Keratinocyte (primary cell): ENCODE data around the gene STBD1. TPM values are rescaled to one million over a fixed set of nuclear protein-coding genes. Genes with fewer than 3 reads are reported as not detected.

Experiments used
- DNase-seq: peaks from one replicate; pipeline ENCODE4 v3.0.0-alpha.2; 2011; ENCODE audit warnings: low read depth, missing footprints, low spot score
- FAIRE-seq: peaks from 2 replicates; lab custom pipeline; 2011; peaks lifted over from hg19 to GRCh38; lab: Jason Lieb, UNC
- H2AFZ ChIP-seq: 2 replicates; pipeline ENCODE4 v1.6.0; 2012; ENCODE audit warnings: low read length, control low read depth, inconsistent platforms; ENCODE audit not compliant: control insufficient read depth
- H3K27ac ChIP-seq: 2 replicates; pipeline ENCODE4 v1.5.1; 2011; ENCODE audit warnings: low read length; ENCODE audit not compliant: control insufficient read depth, insufficient read depth
- H3K27me3 ChIP-seq: 3 replicates; pipeline ENCODE4 v1.6.0; 2011; ENCODE audit warnings: low read length; ENCODE audit not compliant: control insufficient read depth, insufficient read depth; ENCODE audit errors: extremely low read depth
- H3K36me3 ChIP-seq, 2 experiments: 2 replicates in 1 of 2; 3 replicates in 1 of 2; pipeline ENCODE4 v1.5.1; 2011; ENCODE audit warnings: low read length in 2 of 2, mild to moderate bottlenecking in 1 of 2; ENCODE audit not compliant: control insufficient read depth in 2 of 2, insufficient read depth in 2 of 2; ENCODE audit errors: extremely low read depth in 1 of 2
- H3K4me1 ChIP-seq: 3 replicates; pipeline ENCODE4 v1.5.1; 2011; ENCODE audit warnings: low read length; ENCODE audit not compliant: control insufficient read depth, insufficient read depth; ENCODE audit errors: extremely low read depth
- H3K4me2 ChIP-seq: 3 replicates; pipeline ENCODE4 v1.6.0; 2011; ENCODE audit warnings: low read depth, low read length; ENCODE audit not compliant: control insufficient read depth, insufficient read depth; ENCODE audit errors: extremely low read depth
- H3K4me3 ChIP-seq, 3 experiments: fragments of 200-600 bp in 1 of 3; sonication (generic) in 1 of 3; 2 replicates in 2 of 3; 3 replicates in 1 of 3; pipeline ENCODE4 v1.5.1; 2011 to 2016; ENCODE audit warnings: low read length in 3 of 3, mild to moderate bottlenecking in 3 of 3, control low read depth in 2 of 3, inconsistent platforms in 1 of 3, low read depth in 1 of 3, mixed read lengths in 1 of 3, mixed run types in 1 of 3, moderate library complexity in 1 of 3; ENCODE audit not compliant: control insufficient read depth in 2 of 3, insufficient read depth in 2 of 3; ENCODE audit errors: extremely low read depth in 1 of 3
- H3K79me2 ChIP-seq: 2 replicates; pipeline ENCODE4 v1.6.0; 2012; ENCODE audit warnings: low read length; ENCODE audit not compliant: control insufficient read depth, insufficient read depth
- H3K9ac ChIP-seq: 3 replicates; pipeline ENCODE4 v1.6.0; 2011; ENCODE audit warnings: low read length; ENCODE audit not compliant: control insufficient read depth, insufficient read depth; ENCODE audit errors: extremely low read depth
- H3K9me1 ChIP-seq: 3 replicates; pipeline ENCODE4 v1.6.0; 2011; ENCODE audit warnings: low read length; ENCODE audit not compliant: control insufficient read depth, insufficient read depth; ENCODE audit errors: extremely low read depth
- H3K9me3 ChIP-seq: 2 replicates; pipeline ENCODE4 v1.5.1; 2012; ENCODE audit warnings: low read depth, low read length; ENCODE audit not compliant: control insufficient read depth
- H4K20me1 ChIP-seq: 3 replicates; pipeline ENCODE4 v1.6.0; 2011; ENCODE audit warnings: low read length; ENCODE audit not compliant: control insufficient read depth, insufficient read depth; ENCODE audit errors: extremely low read depth
- EZH2 ChIP-seq: IDR thresholded peaks from one replicate; pipeline ENCODE4 v1.6.1; 2012; ENCODE audit warnings: inconsistent platforms, mild to moderate bottlenecking, low read length, moderate library complexity
- dilution Hi-C: fragments of 300-500 bp; cut with MboI; formaldehyde crosslinking; loops from one replicate; pipeline ENCODE4 v1.7.0; 2020; ENCODE audit warnings: low sequenced_read_pairs; ENCODE audit not compliant: extremely low pct_ligation_motif_present
- polyA plus RNA-seq, 5 experiments: library from polyadenylated mRNA; depleted of rRNA in 3 of 5; stranded (reverse) in 3 of 5; stranded (forward) in 1 of 5; unstranded in 1 of 5; fragments of >200 nt; gene quantifications; 1 replicate in 1 of 5; 2 replicates in 3 of 5; 3 replicates in 1 of 5; pipeline versions ENCODE4 v1.2.1 to v1.2.3, GENCODE V29; 2011 to 2012; ENCODE audit warnings: missing spikeins in 2 of 5, low read depth in 1 of 5, low replicate concordance in 1 of 5
- TF ChIP-seq, protein P1 (sequence below), 3 experiments: IDR thresholded peaks in 1 of 3; conservative IDR thresholded peaks in 1 of 3; optimal IDR thresholded peaks in 1 of 3; 2 replicates in 2 of 3; 3 replicates in 1 of 3; pipeline versions ENCODE3 to v1.5.1; 2011; ENCODE audit warnings: low read length in 3 of 3, mild to moderate bottlenecking in 3 of 3, moderate library complexity in 2 of 3, control low read depth in 1 of 3, inconsistent platforms in 1 of 3; ENCODE audit not compliant: insufficient read depth in 2 of 3; ENCODE audit errors: extremely low read depth in 1 of 3

The STBD1 gene
- polyA plus RNA-seq, 1 donor (not counting 4 experiments of a cell fraction or from before 2014, with no cell fraction given), result 0.41 TPM

DNA sequence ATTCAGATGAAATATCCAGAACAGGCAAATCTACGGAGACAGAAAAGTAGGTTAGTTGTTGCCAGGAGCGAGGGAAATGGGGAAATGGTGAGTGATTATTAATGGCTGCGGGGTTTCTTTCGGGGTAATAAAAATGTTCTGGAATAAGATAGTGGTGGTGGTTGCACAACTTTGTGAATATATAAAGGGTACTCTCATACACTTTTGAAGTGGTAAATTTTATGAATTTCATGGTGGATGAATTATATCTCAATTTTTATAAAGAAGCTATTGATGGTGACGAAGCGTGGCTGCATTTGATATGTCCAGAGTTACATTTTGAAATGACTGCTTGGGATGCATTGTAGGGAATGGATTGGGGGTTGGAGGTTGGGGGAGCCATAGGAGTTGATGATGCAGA, 38.7 kb upstream of the STBD1 start:
- DNase-seq (no peak), FAIRE-seq (no peak)
- H2AFZ ChIP-seq, result no peak overlapping the region
- no peaks in the 10 kb centered on the region for H4K20me1 ChIP-seq
- no peaks in the 10 kb centered on the region for H3K79me2 ChIP-seq
- H3K4me3 ChIP-seq, result no peak overlapping the region
- H3K9me3 ChIP-seq, result no peaks in the 10 kb centered on the region
- no peaks in the 10 kb centered on the region for H3K9me1 ChIP-seq
- no peaks in the 10 kb centered on the region for H3K36me3 ChIP-seq
- dilution Hi-C loops, result no loop called here
- no peaks in the 10 kb centered on the region for H3K4me1 ChIP-seq
- no peak overlapping the region for H3K4me2 ChIP-seq
- H3K9ac ChIP-seq, result no peak overlapping the region
- H3K27ac ChIP-seq, result no peak overlapping the region
- TF ChIP-seq, protein P1, sequence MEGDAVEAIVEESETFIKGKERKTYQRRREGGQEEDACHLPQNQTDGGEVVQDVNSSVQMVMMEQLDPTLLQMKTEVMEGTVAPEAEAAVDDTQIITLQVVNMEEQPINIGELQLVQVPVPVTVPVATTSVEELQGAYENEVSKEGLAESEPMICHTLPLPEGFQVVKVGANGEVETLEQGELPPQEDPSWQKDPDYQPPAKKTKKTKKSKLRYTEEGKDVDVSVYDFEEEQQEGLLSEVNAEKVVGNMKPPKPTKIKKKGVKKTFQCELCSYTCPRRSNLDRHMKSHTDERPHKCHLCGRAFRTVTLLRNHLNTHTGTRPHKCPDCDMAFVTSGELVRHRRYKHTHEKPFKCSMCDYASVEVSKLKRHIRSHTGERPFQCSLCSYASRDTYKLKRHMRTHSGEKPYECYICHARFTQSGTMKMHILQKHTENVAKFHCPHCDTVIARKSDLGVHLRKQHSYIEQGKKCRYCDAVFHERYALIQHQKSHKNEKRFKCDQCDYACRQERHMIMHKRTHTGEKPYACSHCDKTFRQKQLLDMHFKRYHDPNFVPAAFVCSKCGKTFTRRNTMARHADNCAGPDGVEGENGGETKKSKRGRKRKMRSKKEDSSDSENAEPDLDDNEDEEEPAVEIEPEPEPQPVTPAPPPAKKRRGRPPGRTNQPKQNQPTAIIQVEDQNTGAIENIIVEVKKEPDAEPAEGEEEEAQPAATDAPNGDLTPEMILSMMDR (optimal IDR thresholded peaks at IDR 0.05 in 1 of 3, IDR thresholded peaks at IDR 0.05 in 1 of 3, conservative IDR thresholded peaks at IDR 0.05 in 1 of 3; ENCODE audit: extremely low read depth in 1 of 3, insufficient read depth in 2 of 3, low read length in 3 of 3), result no peak
- TF ChIP-seq EZH2, result no peak
- H3K27me3 ChIP-seq, result peaks cover 9% of the 10 kb centered on the region

DNA sequence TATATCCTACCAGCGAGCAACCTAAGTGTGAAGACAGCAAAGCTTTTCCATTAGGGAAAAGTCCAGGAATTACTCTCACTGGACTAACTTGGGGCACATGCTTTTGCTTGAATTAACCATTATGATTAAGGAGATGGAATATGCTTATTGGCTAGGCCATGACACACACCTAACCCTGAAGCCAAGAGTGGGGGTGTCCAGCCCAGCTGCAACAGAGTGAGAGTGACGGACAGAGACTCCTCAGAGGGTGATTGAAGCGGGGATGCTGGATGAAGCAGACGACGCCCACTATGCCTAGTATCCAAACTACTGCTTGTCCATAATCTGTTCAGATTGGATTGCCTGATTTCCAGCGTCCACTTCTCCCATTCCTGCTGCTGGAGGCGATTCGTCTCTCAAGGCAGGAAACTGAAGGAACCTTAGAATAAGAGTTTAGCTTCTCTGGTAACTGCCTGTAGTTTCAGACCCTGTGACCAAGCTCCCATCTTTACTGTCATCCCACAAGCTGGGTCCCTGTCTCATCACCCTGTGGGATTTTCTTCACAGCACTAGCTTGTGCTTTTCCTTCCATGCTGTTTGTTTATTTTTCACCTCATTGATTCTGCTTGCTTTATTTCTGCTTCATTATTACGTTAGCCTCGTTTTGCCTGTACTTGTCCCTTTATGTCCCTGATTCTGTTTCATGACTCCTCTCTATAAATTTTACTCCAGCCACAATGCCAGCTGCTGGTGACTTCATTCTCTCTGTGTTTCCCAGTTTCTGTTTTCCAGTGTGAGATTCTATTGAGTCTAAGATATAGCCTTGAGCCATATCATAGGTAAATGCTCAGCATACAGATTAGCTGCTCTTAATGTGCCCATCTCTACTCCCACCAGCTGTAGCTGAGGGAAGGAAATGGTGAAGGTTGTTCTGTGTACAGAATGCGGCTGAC, 36.0 kb upstream of the STBD1 start:
- dilution Hi-C loops, result no loop called here
- H3K27ac ChIP-seq, result no peak overlapping the region
- H3K4me1 ChIP-seq, result no peaks in the 10 kb centered on the region
- no peak overlapping the region for H3K4me2 ChIP-seq
- H3K9me1 ChIP-seq, result no peaks in the 10 kb centered on the region
- TF ChIP-seq EZH2, result no peak
- TF ChIP-seq, protein P1 (optimal IDR thresholded peaks at IDR 0.05 in 1 of 3, IDR thresholded peaks at IDR 0.05 in 1 of 3, conservative IDR thresholded peaks at IDR 0.05 in 1 of 3; ENCODE audit: extremely low read depth in 1 of 3, insufficient read depth in 2 of 3, low read length in 3 of 3), result no peak
- peaks cover 4% of the 10 kb centered on the region for H3K27me3 ChIP-seq
- no peak overlapping the region for H3K4me3 ChIP-seq
- H2AFZ ChIP-seq, result no peak overlapping the region
- no peaks in the 10 kb centered on the region for H3K36me3 ChIP-seq
- no peak overlapping the region for H3K9ac ChIP-seq
- no peaks in the 10 kb centered on the region for H4K20me1 ChIP-seq
- no peaks in the 10 kb centered on the region for H3K79me2 ChIP-seq
- FAIRE-seq (no peak), DNase-seq (no peak)
- no peaks in the 10 kb centered on the region for H3K9me3 ChIP-seq
